Calu3 (cell line): ENCODE results near the gene TENT4A. TPM values are rescaled to one million over a fixed set of nuclear protein-coding genes. Genes with fewer than 3 reads are reported as not detected.

Source experiments
- BruUV-seq: library from RNA; stranded (reverse); fragments of 400-500 nt; replicated peaks from 2 replicates; lab custom pipeline; 2021; lab: Mats Ljungman, UMichigan
- CTCF ChIA-PET: fragments of 300-600 bp; sonication (Branson Sonifier 250); formaldehyde crosslinking; loops from one replicate; lab custom pipeline; 2022; ENCODE audit warnings: antibody characterized with exemption; lab: Charles Lee
- DNase-seq: peaks from one replicate; pipeline ENCODE4 v3.0.0; 2022
- H3K27ac Mint-ChIP-seq: one replicate; pipeline ENCODE4 v1.8.0; 2022; ENCODE audit warnings: mixed read lengths; ENCODE audit not compliant: unreplicated experiment
- H3K27me3 Mint-ChIP-seq: one replicate; pipeline ENCODE4 v1.8.0; 2022; ENCODE audit warnings: mixed read lengths; ENCODE audit not compliant: unreplicated experiment
- H3K36me3 Mint-ChIP-seq: one replicate; pipeline ENCODE4 v1.8.0; 2022; ENCODE audit warnings: mild to moderate bottlenecking, moderate library complexity, mixed read lengths; ENCODE audit not compliant: insufficient read depth, unreplicated experiment
- H3K4me1 Mint-ChIP-seq: one replicate; pipeline ENCODE4 v1.8.0; 2022; ENCODE audit warnings: mild to moderate bottlenecking, low read depth, mixed read lengths; ENCODE audit not compliant: unreplicated experiment
- H3K4me3 Mint-ChIP-seq: one replicate; pipeline ENCODE4 v1.8.0; 2022; ENCODE audit warnings: mild to moderate bottlenecking, low read depth, moderate library complexity, mixed read lengths; ENCODE audit not compliant: unreplicated experiment
- H3K9me3 Mint-ChIP-seq: one replicate; pipeline ENCODE4 v1.8.0; 2022; ENCODE audit warnings: low read depth, mixed read lengths; ENCODE audit not compliant: unreplicated experiment
- intact Hi-C: fragments of 100-400 bp; cut with micrococcal nuclease; formaldehyde crosslinking; loops from one replicate; pipeline ENCODE4 v1.10.0; 2022; ENCODE audit not compliant: unreplicated experiment
- total RNA-seq: library from RNA; stranded (reverse); gene quantifications from 2 replicates; pipeline ENCODE4 v1.2.3, GENCODE V29; 2022
- TF ChIP-seq, protein P1 (sequence below): fragments of 200-600 bp; IDR thresholded peaks from one replicate; pipeline ENCODE4 v1.8.0; 2022; ENCODE audit warnings: antibody characterized with exemption; ENCODE audit not compliant: unreplicated experiment

The TENT4A gene
- total RNA-seq, 1 experiment from 2014 or later = 39.9 TPM

DNA sequence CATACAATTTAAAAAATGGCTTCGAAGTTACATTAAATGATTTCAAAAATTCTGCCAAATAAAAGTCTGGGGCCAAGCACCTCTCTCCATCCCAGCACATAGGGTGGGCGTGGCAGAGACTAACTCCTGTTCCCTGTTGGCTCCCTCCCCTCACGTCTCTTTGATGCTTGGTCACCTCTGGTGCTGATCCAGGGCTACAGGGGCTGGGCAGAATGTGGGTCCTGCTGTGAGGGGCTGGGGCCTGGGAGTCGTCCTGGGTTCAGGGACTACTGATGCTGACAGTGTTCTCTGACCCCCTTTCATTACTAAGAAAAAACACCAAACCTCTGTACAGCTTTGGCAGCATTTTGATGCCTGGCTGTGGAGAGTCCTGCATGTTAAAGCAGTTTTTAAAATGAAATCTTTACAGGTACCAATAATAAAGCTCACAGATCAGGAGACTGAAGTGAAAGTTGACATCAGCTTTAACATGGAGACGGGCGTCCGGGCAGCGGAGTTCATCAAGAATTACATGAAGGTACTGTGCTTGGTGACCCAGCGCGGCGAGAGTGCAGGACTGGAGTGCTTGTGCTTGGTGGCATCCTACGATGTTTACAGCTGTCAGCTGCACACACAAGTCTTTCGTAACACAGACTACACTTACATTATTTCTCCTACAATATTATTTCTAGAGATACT is 29.0 kb downstream of the TENT4A start:
- DNase-seq = no peak
- H3K9me3 Mint-ChIP-seq = no peaks in the 10 kb centered on the region
- no peaks in the 10 kb centered on the region for H3K27me3 Mint-ChIP-seq
- TF ChIP-seq, protein P1, sequence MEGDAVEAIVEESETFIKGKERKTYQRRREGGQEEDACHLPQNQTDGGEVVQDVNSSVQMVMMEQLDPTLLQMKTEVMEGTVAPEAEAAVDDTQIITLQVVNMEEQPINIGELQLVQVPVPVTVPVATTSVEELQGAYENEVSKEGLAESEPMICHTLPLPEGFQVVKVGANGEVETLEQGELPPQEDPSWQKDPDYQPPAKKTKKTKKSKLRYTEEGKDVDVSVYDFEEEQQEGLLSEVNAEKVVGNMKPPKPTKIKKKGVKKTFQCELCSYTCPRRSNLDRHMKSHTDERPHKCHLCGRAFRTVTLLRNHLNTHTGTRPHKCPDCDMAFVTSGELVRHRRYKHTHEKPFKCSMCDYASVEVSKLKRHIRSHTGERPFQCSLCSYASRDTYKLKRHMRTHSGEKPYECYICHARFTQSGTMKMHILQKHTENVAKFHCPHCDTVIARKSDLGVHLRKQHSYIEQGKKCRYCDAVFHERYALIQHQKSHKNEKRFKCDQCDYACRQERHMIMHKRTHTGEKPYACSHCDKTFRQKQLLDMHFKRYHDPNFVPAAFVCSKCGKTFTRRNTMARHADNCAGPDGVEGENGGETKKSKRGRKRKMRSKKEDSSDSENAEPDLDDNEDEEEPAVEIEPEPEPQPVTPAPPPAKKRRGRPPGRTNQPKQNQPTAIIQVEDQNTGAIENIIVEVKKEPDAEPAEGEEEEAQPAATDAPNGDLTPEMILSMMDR = no peak
- no peak overlapping the region for H3K27ac Mint-ChIP-seq
- BruUV-seq = no TSS peak
- peaks cover 18% of the 10 kb centered on the region for H3K36me3 Mint-ChIP-seq
- intact Hi-C loops = loop anchor here (10.0 kb wide), 1 partner anchor 1247 kb away; no protein-coding TSS in a partner anchor
- no peak overlapping the region for H3K4me3 Mint-ChIP-seq
- no peaks in the 10 kb centered on the region for H3K4me1 Mint-ChIP-seq
- CTCF ChIA-PET = no interaction called here

DNA sequence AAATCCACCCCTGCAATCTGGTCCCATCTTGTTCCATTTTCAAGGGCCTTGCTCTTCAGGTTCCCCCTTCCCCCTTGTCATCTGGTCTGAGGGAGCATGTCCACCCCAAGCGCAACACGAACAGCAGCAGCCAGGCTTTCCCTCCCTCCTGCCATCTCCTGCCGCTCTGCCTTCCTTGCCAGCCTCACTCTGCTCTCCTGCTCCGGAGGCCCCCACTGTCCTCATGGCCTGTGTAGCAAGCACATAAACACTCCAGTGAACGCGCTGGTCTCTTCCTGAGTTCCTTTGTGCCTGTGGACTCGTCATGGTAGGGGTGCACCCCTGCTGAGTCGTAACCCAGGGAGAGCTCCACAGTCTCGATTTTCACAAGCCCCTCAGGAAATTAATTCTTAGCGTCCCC is 29.9 kb downstream of the TENT4A start:
- CTCF ChIA-PET = no interaction called here
- no peak overlapping the region for H3K4me3 Mint-ChIP-seq
- peaks cover 21% of the 10 kb centered on the region for H3K36me3 Mint-ChIP-seq
- no peak overlapping the region for H3K27ac Mint-ChIP-seq
- TF ChIP-seq, protein P1 = no peak
- intact Hi-C loops = loop anchor here (10.0 kb wide), 1 partner anchor 1248 kb away; no protein-coding TSS in a partner anchor
- no TSS peak for BruUV-seq
- DNase-seq = no peak
- H3K9me3 Mint-ChIP-seq = no peaks in the 10 kb centered on the region
- no peaks in the 10 kb centered on the region for H3K27me3 Mint-ChIP-seq
- H3K4me1 Mint-ChIP-seq = no peaks in the 10 kb centered on the region

DNA sequence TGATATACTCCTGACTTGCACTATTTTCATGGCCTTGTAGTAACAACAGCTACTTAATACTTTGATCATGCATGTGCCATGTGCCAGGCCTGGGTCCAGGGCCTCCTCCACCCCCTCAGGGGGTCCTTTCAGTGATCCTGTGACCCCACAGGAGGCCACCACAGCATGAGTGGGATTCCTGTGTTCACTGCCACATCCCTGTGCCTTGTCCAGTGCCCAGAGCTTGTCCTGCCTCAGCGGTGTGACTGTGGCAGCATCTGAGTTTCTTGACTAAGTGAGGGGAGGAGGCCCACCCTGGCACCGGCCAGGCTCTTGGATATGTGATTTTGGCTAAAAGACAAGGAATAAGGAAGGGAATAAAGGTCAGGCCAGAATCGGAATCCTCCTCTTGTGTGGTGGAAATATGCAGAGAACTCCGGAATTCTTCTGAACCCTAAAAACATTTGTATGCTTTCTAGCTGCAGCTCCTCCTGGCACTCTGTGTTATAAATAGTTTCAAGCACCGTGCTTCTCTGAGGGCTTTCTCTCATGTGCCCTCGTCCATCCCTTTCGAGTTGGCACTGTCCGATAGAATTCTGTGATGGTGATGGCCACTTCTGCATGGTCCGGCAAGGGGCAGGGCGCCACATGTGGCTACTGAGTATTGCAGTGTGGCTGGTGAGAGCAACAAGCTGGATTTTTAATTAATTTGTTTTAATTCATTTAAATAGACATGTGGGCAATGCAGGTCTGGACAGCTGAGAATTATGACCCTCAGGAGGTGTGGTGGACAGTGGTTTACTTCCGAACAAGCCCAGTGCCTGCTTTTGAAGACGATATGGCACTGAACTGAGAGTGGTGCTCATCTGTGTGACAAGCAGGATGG is 31.8 kb downstream of the TENT4A start:
- no peak for DNase-seq
- intact Hi-C loops = loop anchor here (2.0 to 10.0 kb wide), 2 partner anchors 112 to 1250 kb away; partner anchors contain the start of genes NSUN2 and SRD5A1
- BruUV-seq = no TSS peak
- Mint-ChIP-seq H3K27me3 (no peaks in the 10 kb centered on the region), H3K9me3 (no peaks in the 10 kb centered on the region), H3K27ac (no peak overlapping the region), H3K4me1 (no peaks in the 10 kb centered on the region), H3K36me3 (peaks cover 31% of the 10 kb centered on the region), H3K4me3 (no peak overlapping the region)
- CTCF ChIA-PET = interaction anchor here (0.6 to 1.4 kb wide), 2 partner anchors 13 to 112 kb away, joined by 3 to 7 read pairs; partner anchors contain the start of genes NSUN2 and SRD5A1
- TF ChIP-seq, protein P1 = no peak

DNA sequence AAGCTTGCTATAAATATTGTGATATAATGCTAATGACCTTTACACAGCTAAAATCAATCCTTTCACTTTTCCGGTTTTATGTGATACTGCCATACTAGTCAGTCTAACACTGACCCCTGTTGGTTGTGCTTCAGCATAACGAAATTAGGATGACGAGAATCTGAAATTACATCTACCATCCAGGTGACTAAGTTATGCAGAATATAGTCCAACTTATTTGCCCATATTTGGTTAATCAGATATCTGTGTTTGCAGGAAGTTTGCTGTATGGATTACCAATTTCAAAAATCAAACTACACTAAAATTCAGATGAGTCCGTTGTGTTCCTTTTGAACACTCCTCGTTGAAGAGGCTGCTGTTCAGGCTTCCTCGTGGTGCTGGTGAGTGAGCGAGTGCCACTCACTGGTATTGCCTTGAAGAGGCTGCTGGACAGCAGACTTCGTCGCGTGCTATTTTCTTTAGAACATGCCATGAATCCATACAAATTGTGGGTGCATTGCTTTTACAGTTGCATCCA is 32.5 kb downstream of the TENT4A start:
- DNase-seq = peak; percentile 36
- TF ChIP-seq, protein P1 = peak; percentile 49
- H3K4me1 Mint-ChIP-seq = no peaks in the 10 kb centered on the region
- H3K4me3 Mint-ChIP-seq = no peak overlapping the region
- intact Hi-C loops = loop anchor here (2.0 to 10.0 kb wide), 2 partner anchors 113 to 1251 kb away; partner anchors contain the start of genes NSUN2 and SRD5A1
- no peaks in the 10 kb centered on the region for H3K27me3 Mint-ChIP-seq
- no TSS peak for BruUV-seq
- CTCF ChIA-PET = interaction anchor here (0.6 to 1.4 kb wide), 2 partner anchors 14 to 113 kb away, joined by 3 to 7 read pairs; partner anchors contain the start of genes NSUN2 and SRD5A1
- H3K36me3 Mint-ChIP-seq = peaks cover 38% of the 10 kb centered on the region
- H3K9me3 Mint-ChIP-seq = no peaks in the 10 kb centered on the region
- H3K27ac Mint-ChIP-seq = no peak overlapping the region
